ENCODE data around the gene CDK17.

GRCh38 chr12:96274331-96274730 is 125.9 kb downstream of the CDK17 start:
- TF ChIP-seq POLR2A (IDR thresholded peaks at IDR 0.05) (no peak), CTCF (IDR thresholded peaks at IDR 0.05) (no peak), POLR2AphosphoS5 (IDR thresholded peaks at IDR 0.05) (no peak), EP300 (IDR thresholded peaks at IDR 0.05) (no peak)
